22Rv1 (cell line): ENCODE results near the gene TTC21A.

Experiments used
- H3K27ac ChIP-seq: fragments of 450-650 bp; 2 replicates; pipeline ENCODE4 v1.5.1; 2017
- ZFX ChIP-seq: fragments of 450-650 bp; IDR thresholded peaks from 2 replicates; pipeline ENCODE4 v1.6.1; 2017; ENCODE audit warnings: antibody characterized with exemption, borderline replicate concordance
- TF ChIP-seq, protein P1 (sequence below): fragments of 450-650 bp; IDR thresholded peaks from 2 replicates; pipeline ENCODE4 v1.5.1; 2017; ENCODE audit warnings: mild to moderate bottlenecking

Gene TTC21A

DNA sequence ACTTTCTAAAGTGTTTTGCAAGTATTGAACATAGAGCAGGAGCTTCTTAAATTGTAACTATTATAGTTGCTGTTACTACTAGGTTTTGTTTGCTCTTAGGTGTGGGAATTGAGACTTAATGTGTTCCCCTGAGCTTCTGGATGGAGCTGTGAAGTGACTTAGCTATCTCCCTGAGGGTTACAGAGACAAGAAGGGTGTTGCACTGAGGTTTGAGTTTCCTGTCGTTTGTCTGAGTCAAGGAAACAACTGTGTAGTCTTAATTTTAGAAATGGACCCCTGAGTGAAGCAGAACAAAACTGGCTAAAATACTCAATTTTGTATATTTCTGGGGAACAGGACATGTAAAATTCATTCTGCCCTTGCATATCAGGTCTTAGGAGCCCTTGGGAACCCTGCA lies 20.4 kb downstream of the TTC21A start:
- TF ChIP-seq ZFX: no peak
- TF ChIP-seq, protein P1, sequence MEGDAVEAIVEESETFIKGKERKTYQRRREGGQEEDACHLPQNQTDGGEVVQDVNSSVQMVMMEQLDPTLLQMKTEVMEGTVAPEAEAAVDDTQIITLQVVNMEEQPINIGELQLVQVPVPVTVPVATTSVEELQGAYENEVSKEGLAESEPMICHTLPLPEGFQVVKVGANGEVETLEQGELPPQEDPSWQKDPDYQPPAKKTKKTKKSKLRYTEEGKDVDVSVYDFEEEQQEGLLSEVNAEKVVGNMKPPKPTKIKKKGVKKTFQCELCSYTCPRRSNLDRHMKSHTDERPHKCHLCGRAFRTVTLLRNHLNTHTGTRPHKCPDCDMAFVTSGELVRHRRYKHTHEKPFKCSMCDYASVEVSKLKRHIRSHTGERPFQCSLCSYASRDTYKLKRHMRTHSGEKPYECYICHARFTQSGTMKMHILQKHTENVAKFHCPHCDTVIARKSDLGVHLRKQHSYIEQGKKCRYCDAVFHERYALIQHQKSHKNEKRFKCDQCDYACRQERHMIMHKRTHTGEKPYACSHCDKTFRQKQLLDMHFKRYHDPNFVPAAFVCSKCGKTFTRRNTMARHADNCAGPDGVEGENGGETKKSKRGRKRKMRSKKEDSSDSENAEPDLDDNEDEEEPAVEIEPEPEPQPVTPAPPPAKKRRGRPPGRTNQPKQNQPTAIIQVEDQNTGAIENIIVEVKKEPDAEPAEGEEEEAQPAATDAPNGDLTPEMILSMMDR: no peak
- no peak overlapping the region for H3K27ac ChIP-seq

DNA sequence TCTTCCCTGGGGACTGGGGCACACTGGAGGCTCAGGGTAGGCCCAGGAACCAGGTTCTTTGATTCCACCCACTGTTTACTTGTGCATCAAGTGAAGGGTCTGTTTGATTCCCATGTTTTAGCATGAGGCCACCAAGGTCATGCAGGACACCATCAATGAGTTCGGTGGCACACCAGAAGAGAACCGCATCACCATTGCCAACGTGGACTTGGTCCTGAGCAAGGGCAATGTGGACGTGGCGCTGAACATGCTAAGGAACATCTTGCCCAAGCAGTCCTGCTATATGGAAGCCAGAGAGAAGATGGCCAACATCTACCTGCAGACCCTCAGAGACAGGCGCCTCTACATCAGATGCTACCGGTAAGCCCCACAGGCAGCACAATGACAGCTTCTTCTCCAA lies 21.5 kb downstream of the TTC21A start:
- TF ChIP-seq ZFX: no peak
- TF ChIP-seq, protein P1: no peak
- H3K27ac ChIP-seq: no peak overlapping the region

DNA sequence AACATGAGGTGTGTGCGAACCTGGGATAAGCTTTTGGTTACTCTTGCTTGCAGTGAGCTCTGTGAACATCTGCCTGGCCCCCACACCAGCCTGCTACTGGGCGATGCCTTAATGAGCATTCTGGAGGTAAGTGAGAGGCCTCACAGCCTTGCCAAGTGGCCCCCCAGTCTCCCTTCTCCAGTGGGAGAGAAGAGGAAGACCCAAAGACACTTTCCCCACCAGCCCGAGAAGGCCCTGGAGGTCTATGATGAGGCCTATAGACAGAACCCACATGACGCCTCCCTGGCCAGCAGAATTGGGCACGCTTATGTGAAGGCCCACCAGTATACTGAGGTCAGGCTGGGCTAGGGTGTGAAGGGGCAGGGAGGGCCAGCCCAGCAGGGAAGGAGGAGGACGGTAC lies 22.5 kb downstream of the TTC21A start:
- TF ChIP-seq, protein P1: no peak
- TF ChIP-seq ZFX: no peak
- peak overlapping the region; percentile 37; the same call in 1 of the 2 replicates for H3K27ac ChIP-seq

DNA sequence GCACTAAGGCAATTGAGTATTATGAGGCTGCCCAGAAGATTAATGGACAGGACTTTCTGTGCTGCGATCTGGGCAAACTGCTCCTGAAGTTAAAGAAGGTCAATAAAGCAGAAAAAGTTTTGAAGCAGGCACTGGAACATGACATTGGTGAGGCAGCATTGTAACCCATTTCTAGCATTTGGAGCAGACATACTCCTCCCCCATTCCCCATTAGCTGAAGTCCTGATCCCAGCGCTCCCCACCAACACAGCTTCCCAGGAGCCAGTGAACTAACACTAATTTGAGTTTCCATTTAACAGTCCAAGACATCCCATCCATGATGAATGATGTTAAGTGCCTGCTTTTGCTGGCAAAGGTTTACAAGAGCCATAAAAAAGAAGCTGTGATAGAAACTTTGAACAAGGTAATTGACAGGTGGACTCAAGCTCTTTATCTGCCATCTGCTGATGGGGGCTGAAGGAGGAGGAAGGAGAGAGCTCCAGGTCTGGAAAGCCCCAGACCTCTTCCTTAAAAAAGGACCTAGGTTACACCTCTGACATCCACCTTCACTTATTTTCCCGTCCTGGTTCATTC lies 23.3 kb downstream of the TTC21A start:
- peak overlapping the region; percentile 37; the same call in 1 of the 2 replicates for H3K27ac ChIP-seq
- TF ChIP-seq ZFX: no peak
- TF ChIP-seq, protein P1: no peak

DNA sequence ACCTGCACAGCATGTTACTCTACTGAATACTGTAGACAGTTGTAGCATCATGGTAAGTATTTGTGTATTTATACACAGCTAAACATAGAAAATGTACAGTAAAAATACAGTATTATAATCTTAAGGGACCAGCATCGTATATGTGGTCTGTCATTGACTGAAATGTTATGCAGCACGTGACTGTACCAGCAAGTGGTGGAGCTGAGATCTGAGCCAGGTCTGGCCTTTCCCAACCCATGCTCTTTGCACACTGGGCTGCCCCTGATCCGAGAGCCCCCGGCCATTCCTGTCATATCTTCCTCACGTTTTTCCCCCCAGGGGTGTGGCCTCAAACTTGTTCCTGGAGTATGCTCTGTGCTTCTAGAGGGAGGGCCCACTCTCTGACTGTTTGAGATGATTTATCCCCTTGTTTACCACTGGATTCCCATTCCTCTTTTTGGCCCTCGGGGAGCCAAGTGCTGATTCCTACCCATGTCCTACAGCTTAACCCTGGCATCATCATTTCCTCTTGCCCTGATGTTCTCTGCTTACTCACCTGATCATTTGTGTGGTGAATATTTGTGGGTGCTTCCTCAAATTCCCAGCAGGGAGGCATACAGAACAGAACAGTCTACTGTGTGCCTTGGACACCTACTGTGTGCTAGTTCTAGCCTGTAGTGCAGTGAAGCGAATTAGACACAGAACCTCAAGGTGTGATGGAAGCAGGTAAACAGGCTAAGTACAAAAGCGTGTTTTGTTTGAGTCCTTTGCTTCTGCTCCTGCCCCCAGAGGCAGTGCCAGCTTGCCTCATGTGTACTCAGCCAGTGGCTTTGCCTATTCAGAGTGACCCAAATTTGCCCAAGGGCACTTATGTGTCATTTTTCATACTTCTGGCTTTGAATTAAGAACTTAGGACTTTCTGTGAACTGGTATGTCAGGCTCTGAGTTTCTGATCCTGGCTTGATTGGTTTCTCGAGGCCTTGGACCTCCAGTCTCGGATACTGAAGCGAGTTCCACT lies 24.9 kb downstream of the TTC21A start:
- H3K27ac ChIP-seq: peak overlapping the region; percentile 8; the same call in 1 of the 2 replicates

DNA sequence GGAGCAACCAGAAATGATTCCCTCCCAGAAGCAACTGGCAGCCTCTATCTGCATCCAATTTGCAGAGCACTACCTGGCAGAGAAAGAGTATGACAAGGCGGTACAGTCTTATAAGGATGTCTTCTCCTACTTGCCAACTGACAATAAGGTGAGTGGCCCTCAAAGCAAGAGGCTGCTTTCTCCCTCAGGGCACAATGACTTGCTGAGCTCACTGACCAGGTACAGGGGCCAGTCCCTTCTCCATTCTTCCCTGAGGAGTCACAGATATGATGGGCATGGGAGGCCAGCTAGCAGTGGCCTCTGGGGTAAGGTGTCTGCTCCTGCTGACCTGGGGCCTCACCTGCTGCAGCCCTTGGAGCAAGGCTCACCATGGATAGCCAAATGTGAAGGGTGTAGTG lies 25.6 kb downstream of the TTC21A start:
- no peak for TF ChIP-seq ZFX
- TF ChIP-seq, protein P1: no peak
- H3K27ac ChIP-seq: peak overlapping the region; percentile 8; the same call in 1 of the 2 replicates

More for the DNA sequence above, 24.9 kb downstream of the TTC21A start:
- no peak for TF ChIP-seq ZFX
- TF ChIP-seq, protein P1: no peak

DNA sequence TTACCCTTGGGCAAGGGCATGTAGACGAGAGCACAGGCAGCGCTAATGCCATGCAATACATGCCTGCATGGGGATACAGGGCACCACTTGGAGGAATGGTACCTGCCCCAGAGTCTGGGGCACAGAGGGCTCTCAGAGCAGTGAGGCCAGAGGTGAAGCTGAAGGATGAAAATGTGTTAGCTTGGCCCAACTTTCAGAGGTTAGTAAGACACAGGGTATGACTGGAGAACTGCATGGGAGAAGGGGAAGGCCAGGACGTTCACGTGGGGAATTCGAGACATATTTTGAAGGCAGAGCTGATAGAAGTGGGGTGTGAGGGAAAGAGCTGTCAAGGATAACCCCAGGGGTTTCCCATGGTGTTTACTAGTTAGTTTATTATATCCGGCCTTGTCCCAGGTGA lies 26.3 kb downstream of the TTC21A start:
- no peak overlapping the region for H3K27ac ChIP-seq
- TF ChIP-seq, protein P1: no peak
- no peak for TF ChIP-seq ZFX
